Vagina (tissue), 2 donors: ENCODE measurements around the gene CNEP1R1.

Experiments used
- CTCF ChIP-seq, 3 experiments: fragments of 450-650 bp in 2 of 3; fragments of 200-600 bp in 1 of 3; sonication (generic) in 1 of 3; IDR thresholded peaks; one replicate each; pipeline ENCODE4 v1.5.1; 2017 to 2019; ENCODE audit warnings: antibody characterized with exemption in 3 of 3, mild to moderate bottlenecking in 2 of 3, moderate library complexity in 2 of 3
- POLR2A ChIP-seq, 2 donors: fragments of 450-650 bp; IDR thresholded peaks; one replicate each; pipeline ENCODE4 v1.6.1; 2017; ENCODE audit warnings: antibody characterized with exemption in 2 of 2, mild to moderate bottlenecking in 2 of 2, moderate library complexity in 2 of 2

DNA sequence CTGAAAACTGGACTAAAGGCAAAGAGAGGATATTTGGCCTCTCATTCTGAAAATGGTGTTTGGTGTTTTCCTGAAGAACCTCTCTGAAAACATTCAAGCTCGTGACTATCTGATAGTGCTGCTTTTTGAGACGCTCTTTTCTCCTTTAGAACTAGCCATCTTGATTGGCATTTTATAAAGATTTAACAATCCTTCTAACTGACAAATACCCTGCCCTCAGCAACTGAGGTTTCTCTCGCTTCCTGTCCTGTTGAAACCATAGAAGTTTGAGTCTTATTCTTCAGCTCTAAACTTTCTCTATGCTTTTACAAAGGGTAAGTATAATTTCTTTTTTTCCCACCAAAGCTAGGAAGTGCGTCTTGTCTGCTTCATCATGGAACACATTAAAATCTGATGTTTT, 13.3 kb downstream of the CNEP1R1 start:
- TF ChIP-seq POLR2A (IDR thresholded peaks at IDR 0.05) = no peak
- no peak for TF ChIP-seq CTCF (IDR thresholded peaks at IDR 0.05)
